Stimulated activated naive B cell treated with anti-CD40 and anti-IgM and Interleukin-4, amounts not matched to agents 10 μg/mL and 1 μg/mL and 100 μg/mL, for 72 hours (primary cell): ENCODE measurements around the gene IGFBP5.

Experiments
- ATAC-seq, 2 donors: fragments of 150-1000 bp; cut with Tn5 transposase; replicated peaks; 2 replicates each; pipeline ENCODE4 v1.10.0; 2021; ENCODE audit warnings: moderate library complexity in 1 of 2
- DNase-seq: peaks from one replicate; pipeline ENCODE4 v3.0.0; 2021
- H3K27ac Mint-ChIP-seq: one replicate; pipeline ENCODE4 v1.8.0; 2022; ENCODE audit warnings: mild to moderate bottlenecking, mixed read lengths
- H3K27me3 Mint-ChIP-seq, 2 donors: one replicate each; pipeline ENCODE4 v1.8.0; 2022; ENCODE audit warnings: mixed read lengths in 2 of 2
- H3K36me3 Mint-ChIP-seq, 2 donors: one replicate each; pipeline ENCODE4 v1.8.0; 2022; ENCODE audit warnings: mixed read lengths in 2 of 2, mild to moderate bottlenecking in 1 of 2
- H3K4me1 Mint-ChIP-seq, 2 donors: one replicate each; pipeline ENCODE4 v1.8.0; 2022; ENCODE audit warnings: mixed read lengths in 2 of 2, mild to moderate bottlenecking in 1 of 2
- H3K4me3 Mint-ChIP-seq, 2 donors: one replicate each; pipeline ENCODE4 v1.8.0; 2022; ENCODE audit warnings: mild to moderate bottlenecking in 2 of 2, mixed read lengths in 2 of 2, moderate library complexity in 1 of 2
- H3K9me3 Mint-ChIP-seq, 2 donors: one replicate each; pipeline ENCODE4 v1.8.0; 2022; ENCODE audit warnings: mixed read lengths in 2 of 2, mild to moderate bottlenecking in 1 of 2

Gene IGFBP5

GRCh38 chr2:216673021-216673420 lies 22.3 kb downstream of the IGFBP5 start:
- Mint-ChIP-seq H3K27me3 (peaks cover 50 to 66% of the 10 kb centered on the region in 2 donors), H3K4me1 (no peaks in the 10 kb centered on the region), H3K9me3 (no peaks in the 10 kb centered on the region), H3K36me3 (no peaks in the 10 kb centered on the region), H3K27ac (no peak overlapping the region), H3K4me3 (no peak overlapping the region)
- ATAC-seq, result peak in 1 of 2 donors; percentile 10
- DNase-seq, result no peak

GRCh38 chr2:216672466-216672865 lies 22.9 kb downstream of the IGFBP5 start:
- no peak for ATAC-seq
- Mint-ChIP-seq H3K27ac (no peak overlapping the region), H3K27me3 (peaks cover 50 to 66% of the 10 kb centered on the region in 2 donors), H3K9me3 (no peaks in the 10 kb centered on the region), H3K4me1 (no peaks in the 10 kb centered on the region), H3K4me3 (no peak overlapping the region), H3K36me3 (no peaks in the 10 kb centered on the region)
- DNase-seq, result no peak

GRCh38 chr2:216671791-216672343 lies 23.5 kb downstream of the IGFBP5 start:
- peaks cover 50 to 66% of the 10 kb centered on the region in 2 donors for H3K27me3 Mint-ChIP-seq
- no peaks in the 10 kb centered on the region for H3K9me3 Mint-ChIP-seq

GRCh38 chr2:216671081-216671411 lies 24.3 kb downstream of the IGFBP5 start:
- Mint-ChIP-seq H3K27me3 (peaks cover 55 to 67% of the 10 kb centered on the region in 2 donors), H3K36me3 (no peaks in the 10 kb centered on the region), H3K4me1 (peaks cover 2 to 6% of the 10 kb centered on the region in 2 donors), H3K4me3 (no peak overlapping the region), H3K9me3 (no peaks in the 10 kb centered on the region), H3K27ac (no peak overlapping the region)
- ATAC-seq, result no peak
- no peak for DNase-seq

More at GRCh38 chr2:216671791-216672343, 23.5 kb downstream of the IGFBP5 start:
- Mint-ChIP-seq H3K36me3 (no peaks in the 10 kb centered on the region), H3K4me1 (no peaks in the 10 kb centered on the region), H3K27ac (no peak overlapping the region), H3K4me3 (no peak overlapping the region)
- DNase-seq, result no peak
- no peak for ATAC-seq

GRCh38 chr2:216670266-216671080 lies 24.9 kb downstream of the IGFBP5 start:
- H3K4me1 Mint-ChIP-seq, result peaks cover 2 to 6% of the 10 kb centered on the region in 2 donors
- ATAC-seq, result no peak

GRCh38 chr2:216666461-216667233 lies 28.7 kb downstream of the IGFBP5 start:
- no peaks in the 10 kb centered on the region for H3K9me3 Mint-ChIP-seq
- H3K4me1 Mint-ChIP-seq, result peaks cover 2 to 6% of the 10 kb centered on the region in 2 donors
- no peak overlapping the region for H3K4me3 Mint-ChIP-seq
- ATAC-seq, result peak; percentile 82 to 84
- peaks cover 56% of the 10 kb centered on the region in 2 donors for H3K27me3 Mint-ChIP-seq
- H3K27ac Mint-ChIP-seq, result no peak overlapping the region
- DNase-seq, result peak; percentile 58
- H3K36me3 Mint-ChIP-seq, result no peaks in the 10 kb centered on the region

More at GRCh38 chr2:216670266-216671080, 24.9 kb downstream of the IGFBP5 start:
- Mint-ChIP-seq H3K27ac (no peak overlapping the region), H3K9me3 (no peaks in the 10 kb centered on the region), H3K4me3 (no peak overlapping the region), H3K36me3 (no peaks in the 10 kb centered on the region), H3K27me3 (peaks cover 55 to 65% of the 10 kb centered on the region in 2 donors)
- DNase-seq, result no peak

GRCh38 chr2:216665717-216666116 lies 29.6 kb downstream of the IGFBP5 start:
- DNase-seq (no peak), ATAC-seq (no peak)
- Mint-ChIP-seq H3K27ac (no peak overlapping the region), H3K9me3 (no peaks in the 10 kb centered on the region), H3K4me3 (no peak overlapping the region), H3K27me3 (peaks cover 48% of the 10 kb centered on the region in 2 donors), H3K4me1 (peaks cover 2 to 6% of the 10 kb centered on the region in 2 donors), H3K36me3 (no peaks in the 10 kb centered on the region)

GRCh38 chr2:216665242-216665641 lies 30.1 kb downstream of the IGFBP5 start:
- H3K27me3 Mint-ChIP-seq, result peaks cover 43% of the 10 kb centered on the region in 2 donors
- ATAC-seq, result no peak
- no peak overlapping the region for H3K4me3 Mint-ChIP-seq
- no peaks in the 10 kb centered on the region for H3K9me3 Mint-ChIP-seq
- H3K4me1 Mint-ChIP-seq, result peaks cover 2 to 6% of the 10 kb centered on the region in 2 donors
- DNase-seq, result no peak
- H3K27ac Mint-ChIP-seq, result no peak overlapping the region
- no peaks in the 10 kb centered on the region for H3K36me3 Mint-ChIP-seq

- Mint-ChIP-seq H3K36me3 (no peaks in the 10 kb centered on the region), H3K27me3 (peaks cover 37% of the 10 kb centered on the region in 2 donors), H3K27ac (no peak overlapping the region), H3K4me1 (peaks cover 2 to 6% of the 10 kb centered on the region in 2 donors), H3K9me3 (no peaks in the 10 kb centered on the region), H3K4me3 (no peak overlapping the region)
- DNase-seq, result no peak
- peak; percentile 32 to 62 for ATAC-seq
Measured at GRCh38 chr2:216664593-216665034, 30.7 kb downstream of the IGFBP5 start.

- Mint-ChIP-seq H3K9me3 (no peaks in the 10 kb centered on the region), H3K27me3 (peaks cover 30 to 33% of the 10 kb centered on the region in 2 donors), H3K27ac (no peak overlapping the region), H3K36me3 (no peaks in the 10 kb centered on the region), H3K4me1 (peaks cover 2 to 6% of the 10 kb centered on the region in 2 donors), H3K4me3 (no peak overlapping the region)
- DNase-seq (no peak), ATAC-seq (no peak)
Measured at GRCh38 chr2:216663846-216664245, 31.5 kb downstream of the IGFBP5 start.

GRCh38 chr2:216663106-216663505 lies 32.2 kb downstream of the IGFBP5 start:
- no peak overlapping the region for H3K4me3 Mint-ChIP-seq
- H3K27me3 Mint-ChIP-seq, result peaks cover 24 to 29% of the 10 kb centered on the region in 2 donors
- peaks cover 2 to 6% of the 10 kb centered on the region in 2 donors for H3K4me1 Mint-ChIP-seq
- no peaks in the 10 kb centered on the region for H3K9me3 Mint-ChIP-seq
- H3K36me3 Mint-ChIP-seq, result no peaks in the 10 kb centered on the region
- no peak for DNase-seq
- no peak for ATAC-seq
- no peak overlapping the region for H3K27ac Mint-ChIP-seq

GRCh38 chr2:216661639-216662375 lies 33.5 kb downstream of the IGFBP5 start:
- Mint-ChIP-seq H3K27ac (no peak overlapping the region), H3K27me3 (peaks cover 27 to 31% of the 10 kb centered on the region in 2 donors), H3K36me3 (no peaks in the 10 kb centered on the region), H3K4me3 (no peak overlapping the region), H3K4me1 (peaks cover 2 to 6% of the 10 kb centered on the region in 2 donors), H3K9me3 (no peaks in the 10 kb centered on the region)
- DNase-seq (no peak), ATAC-seq (no peak)

- H3K36me3 Mint-ChIP-seq, result no peaks in the 10 kb centered on the region
- H3K9me3 Mint-ChIP-seq, result no peaks in the 10 kb centered on the region
- H3K4me3 Mint-ChIP-seq, result no peak overlapping the region
- H3K27me3 Mint-ChIP-seq, result peaks cover 25 to 28% of the 10 kb centered on the region in 2 donors
- no peak for ATAC-seq
- H3K4me1 Mint-ChIP-seq, result no peaks in the 10 kb centered on the region
- H3K27ac Mint-ChIP-seq, result no peak overlapping the region
- no peak for DNase-seq
Measured at GRCh38 chr2:216661051-216661450, 34.3 kb downstream of the IGFBP5 start.

- H3K36me3 Mint-ChIP-seq, result no peaks in the 10 kb centered on the region
- H3K27me3 Mint-ChIP-seq, result peaks cover 25 to 28% of the 10 kb centered on the region in 2 donors
- ATAC-seq (no peak), DNase-seq (no peak)
- no peaks in the 10 kb centered on the region for H3K9me3 Mint-ChIP-seq
- H3K4me1 Mint-ChIP-seq, result no peaks in the 10 kb centered on the region
- H3K27ac Mint-ChIP-seq, result no peak overlapping the region
- H3K4me3 Mint-ChIP-seq, result no peak overlapping the region
Measured at GRCh38 chr2:216660496-216660895, 34.9 kb downstream of the IGFBP5 start.
